H9 (cell line): ENCODE data around the gene CCDC91. TPM values are rescaled to one million over a fixed set of nuclear protein-coding genes. Genes with fewer than 3 reads are reported as not detected.

ENCODE experiments used
- DNase-seq: peaks from one replicate; pipeline ENCODE4 v3.0.0-alpha.2; 2017
- H2AFZ ChIP-seq: one replicate; pipeline ENCODE4 v1.6.1; 2013; ENCODE audit warnings: mild to moderate bottlenecking, low read length, control low read depth, moderate library complexity
- H2AK5ac ChIP-seq: 2 replicates; pipeline ENCODE4 v1.6.1; 2013; ENCODE audit warnings: low read length, control low read depth, mixed read lengths; ENCODE audit not compliant: insufficient read length
- H2BK120ac ChIP-seq: one replicate; pipeline ENCODE4 v1.6.1; 2013; ENCODE audit warnings: low read depth, mild to moderate bottlenecking, low read length, control low read depth, inconsistent platforms; ENCODE audit not compliant: poor library complexity, severe bottlenecking
- H2BK12ac ChIP-seq: 2 replicates; pipeline ENCODE4 v1.6.1; 2013; ENCODE audit warnings: low read length, control low read depth, mixed read lengths, low read depth; ENCODE audit not compliant: insufficient read length
- H2BK15ac ChIP-seq: 2 replicates; pipeline ENCODE4 v1.6.1; 2013; ENCODE audit warnings: low read depth, low read length, control low read depth
- H2BK20ac ChIP-seq: one replicate; pipeline ENCODE4 v1.6.1; 2013; ENCODE audit warnings: low read depth, mild to moderate bottlenecking, low read length, control low read depth, inconsistent platforms; ENCODE audit not compliant: poor library complexity, severe bottlenecking
- H2BK5ac ChIP-seq: 2 replicates; pipeline ENCODE4 v1.6.1; 2013; ENCODE audit warnings: low read length, control low read depth, mixed read lengths; ENCODE audit not compliant: insufficient read length
- H3K14ac ChIP-seq: 2 replicates; pipeline ENCODE4 v1.6.1; 2013; ENCODE audit warnings: low read length, control low read depth; ENCODE audit not compliant: insufficient read depth
- H3K18ac ChIP-seq: 2 replicates; pipeline ENCODE4 v1.6.1; 2013; ENCODE audit warnings: low read depth, mild to moderate bottlenecking, mixed read lengths, low read length, control low read depth; ENCODE audit not compliant: insufficient read length
- H3K23ac ChIP-seq: 2 replicates; pipeline ENCODE4 v1.6.1; 2013; ENCODE audit warnings: low read length, control low read depth, mixed read lengths, low read depth; ENCODE audit not compliant: insufficient read length
- H3K23me2 ChIP-seq: 2 replicates; pipeline ENCODE4 v1.6.1; 2013; ENCODE audit warnings: low read depth, mild to moderate bottlenecking, mixed read lengths, low read length, control low read depth; ENCODE audit not compliant: insufficient read length, poor library complexity, severe bottlenecking
- H3K27ac ChIP-seq: 2 replicates; pipeline ENCODE4 v1.5.1; 2013; ENCODE audit warnings: low read length, control low read depth, mixed read lengths, low read depth; ENCODE audit not compliant: insufficient read length
- H3K27me3 ChIP-seq: 2 replicates; pipeline ENCODE4 v1.6.1; 2013; ENCODE audit warnings: low read length, control low read depth, inconsistent platforms; ENCODE audit not compliant: insufficient read depth
- H3K4ac ChIP-seq: 2 replicates; pipeline ENCODE4 v1.6.1; 2013; ENCODE audit warnings: low read depth, mild to moderate bottlenecking, control low read depth, inconsistent platforms, low read length, moderate library complexity
- H3K4me1 ChIP-seq: 2 replicates; pipeline ENCODE4 v1.6.1; 2013; ENCODE audit warnings: low read length, control low read depth, inconsistent platforms; ENCODE audit not compliant: insufficient read depth
- H3K4me2 ChIP-seq: 2 replicates; pipeline ENCODE4 v1.6.1; 2013; ENCODE audit warnings: low read length, control low read depth, mixed read lengths; ENCODE audit not compliant: insufficient read length, insufficient read depth
- H3K56ac ChIP-seq: 2 replicates; pipeline ENCODE4 v1.6.1; 2013; ENCODE audit warnings: low read depth, mild to moderate bottlenecking, mixed read lengths, low read length, control low read depth; ENCODE audit not compliant: insufficient read length
- H3K79me1 ChIP-seq: 2 replicates; pipeline ENCODE4 v1.6.1; 2013; ENCODE audit warnings: low read depth, mild to moderate bottlenecking, moderate library complexity, low read length, control low read depth, inconsistent platforms; ENCODE audit not compliant: insufficient read depth, poor library complexity, severe bottlenecking
- H3K79me2 ChIP-seq: 2 replicates; pipeline ENCODE4 v1.6.1; 2013; ENCODE audit warnings: low read length, control low read depth, inconsistent platforms; ENCODE audit not compliant: insufficient read depth
- H3K9ac ChIP-seq: 2 replicates; pipeline ENCODE4 v1.6.1; 2013; ENCODE audit warnings: low read length, control low read depth, mixed read lengths; ENCODE audit not compliant: insufficient read length; ENCODE audit errors: extremely low read depth
- H3K9me3 ChIP-seq: one replicate; pipeline ENCODE4 v1.6.1; 2013; ENCODE audit warnings: low read depth, low read length, inconsistent platforms; ENCODE audit not compliant: control insufficient read depth
- H3T11ph ChIP-seq: one replicate; pipeline ENCODE4 v1.6.1; 2013; ENCODE audit warnings: mild to moderate bottlenecking, low read length, control low read depth, inconsistent platforms
- H4K20me1 ChIP-seq: one replicate; pipeline ENCODE4 v1.6.1; 2013; ENCODE audit not compliant: control insufficient read depth, insufficient read length, insufficient read depth
- H4K5ac ChIP-seq: 2 replicates; pipeline ENCODE4 v1.6.1; 2013; ENCODE audit warnings: low read depth, mild to moderate bottlenecking, mixed read lengths, low read length, control low read depth; ENCODE audit not compliant: insufficient read length
- H4K8ac ChIP-seq: replicated peaks from 2 replicates; pipeline ENCODE4 v1.6.1; 2013; ENCODE audit warnings: low read length, control low read depth, mixed read lengths, low read depth; ENCODE audit not compliant: insufficient read length
- H4K91ac ChIP-seq: 2 replicates; pipeline ENCODE4 v1.6.1; 2013; ENCODE audit warnings: low read depth, mild to moderate bottlenecking, moderate library complexity, mixed read lengths, low read length, control low read depth; ENCODE audit not compliant: insufficient read length
- H3K27ac Mint-ChIP-seq, 3 experiments: 2 replicates in 2 of 3; 3 replicates in 1 of 3; pipeline ENCODE4 v1.8.0; 2020 to 2021; ENCODE audit warnings: mixed read lengths in 3 of 3, mild to moderate bottlenecking in 1 of 3, moderate library complexity in 1 of 3
- H3K27me3 Mint-ChIP-seq: 2 replicates; pipeline ENCODE4 v1.8.0; 2021; ENCODE audit warnings: low read depth, mild to moderate bottlenecking, moderate library complexity, mixed read lengths
- H3K36me3 Mint-ChIP-seq, 3 experiments: 2 replicates in 2 of 3; 3 replicates in 1 of 3; pipeline ENCODE4 v1.8.0; 2020 to 2021; ENCODE audit warnings: low read depth in 3 of 3, mixed read lengths in 3 of 3; ENCODE audit not compliant: insufficient read depth in 1 of 3
- H3K4me1 Mint-ChIP-seq, 2 experiments: 2 replicates each; pipeline ENCODE4 v1.8.0; 2020; ENCODE audit warnings: mixed read lengths in 2 of 2
- H3K4me3 Mint-ChIP-seq, 2 experiments: 2 replicates in 1 of 2; 3 replicates in 1 of 2; pipeline ENCODE4 v1.8.0; 2020 to 2021; ENCODE audit warnings: mild to moderate bottlenecking in 2 of 2, mixed read lengths in 2 of 2, moderate library complexity in 1 of 2
- H3K9me3 Mint-ChIP-seq, 2 experiments: 2 replicates in 1 of 2; 3 replicates in 1 of 2; pipeline ENCODE4 v1.8.0; 2020; ENCODE audit warnings: mild to moderate bottlenecking in 2 of 2, mixed read lengths in 2 of 2, moderate library complexity in 1 of 2
- CTCF ChIP-seq: fragments of 200-600 bp; sonication (generic); conservative IDR thresholded peaks from 3 replicates; pipeline ENCODE4 v1.8.0; 2021; ENCODE audit warnings: antibody characterized with exemption, mild to moderate bottlenecking
- WGBS: extraction: QIAGEN DNeasy Blood & Tissue Kit; methylation state at CpG from one replicate; pipeline ENCODE4 v1.1.7; 2013; ENCODE audit warnings: missing lambda C conversion rate, low lambda C conversion rate, mixed read lengths; ENCODE audit not compliant: insufficient read length; ENCODE audit errors: extremely low coverage; 5-methylcytosine and 5-hydroxymethylcytosine counted together
- total RNA-seq: library from RNA; stranded (reverse); gene quantifications from 2 replicates; pipeline ENCODE4 v1.2.1, GENCODE V29; 2021

Gene CCDC91
- total RNA-seq, 1 experiment from 2014 or later, result 22.7 TPM

GRCh38 chr12:28459481-28459880, 269.2 kb downstream of the CCDC91 start:
- Histone ChIP-seq H3K4me1 (no peaks in the 10 kb centered on the region; the same call in 1 of the 2 replicates), H2BK15ac (no peak overlapping the region), H3K14ac (no peak overlapping the region), H2AK5ac (no peak overlapping the region), H4K91ac (no peak overlapping the region), H4K20me1 (no peaks in the 10 kb centered on the region), H3K56ac (no peak overlapping the region), H2BK5ac (no peak overlapping the region), H3K9ac (no peak overlapping the region), H3T11ph (no peak overlapping the region), H3K27ac (no peak overlapping the region), H2BK20ac (no peak overlapping the region), H4K5ac (no peak overlapping the region), H3K9me3 (no peaks in the 10 kb centered on the region), H3K23me2 (no peaks in the 10 kb centered on the region), H2BK120ac (no peak overlapping the region), H2BK12ac (no peak overlapping the region), H3K18ac (no peak overlapping the region), H3K4ac (no peak overlapping the region), H3K79me1 (no peaks in the 10 kb centered on the region), H3K4me2 (no peak overlapping the region), H3K79me2 (no peaks in the 10 kb centered on the region), H3K23ac (no peak overlapping the region), H3K27me3 (no peaks in the 10 kb centered on the region), H4K8ac (no peak overlapping the region), H2AFZ (no peak overlapping the region)
- WGBS, result no CpG with 5 or more reads among the region's 3 CpGs
- DNase-seq, result no peak
- Mint-ChIP-seq H3K27ac (peak overlapping the region in 2 of 3 experiments; percentile 96 to 98; a peak in 4 of 7 replicates), H3K4me3 (no peak overlapping the region), H3K36me3 (peaks cover 15 to 21% (median 20%) of the 10 kb centered on the region in 3 experiments), H3K4me1 (peaks cover 41 to 46% of the 10 kb centered on the region in 2 experiments), H3K9me3 (peaks cover 0 to 3% of the 10 kb centered on the region in 2 experiments; a peak in 1 of 5 replicates), H3K27me3 (no peaks in the 10 kb centered on the region)
- TF ChIP-seq CTCF, result no peak
